ENCODE measurements around the gene TET3. TPM values are rescaled to one million over a fixed set of nuclear protein-coding genes. Genes with fewer than 3 reads are reported as not detected.

Gene TET3
- total RNA-seq, 4 donors from 2014 or later: 4.3 to 14.1 (median 6.6) TPM

DNA sequence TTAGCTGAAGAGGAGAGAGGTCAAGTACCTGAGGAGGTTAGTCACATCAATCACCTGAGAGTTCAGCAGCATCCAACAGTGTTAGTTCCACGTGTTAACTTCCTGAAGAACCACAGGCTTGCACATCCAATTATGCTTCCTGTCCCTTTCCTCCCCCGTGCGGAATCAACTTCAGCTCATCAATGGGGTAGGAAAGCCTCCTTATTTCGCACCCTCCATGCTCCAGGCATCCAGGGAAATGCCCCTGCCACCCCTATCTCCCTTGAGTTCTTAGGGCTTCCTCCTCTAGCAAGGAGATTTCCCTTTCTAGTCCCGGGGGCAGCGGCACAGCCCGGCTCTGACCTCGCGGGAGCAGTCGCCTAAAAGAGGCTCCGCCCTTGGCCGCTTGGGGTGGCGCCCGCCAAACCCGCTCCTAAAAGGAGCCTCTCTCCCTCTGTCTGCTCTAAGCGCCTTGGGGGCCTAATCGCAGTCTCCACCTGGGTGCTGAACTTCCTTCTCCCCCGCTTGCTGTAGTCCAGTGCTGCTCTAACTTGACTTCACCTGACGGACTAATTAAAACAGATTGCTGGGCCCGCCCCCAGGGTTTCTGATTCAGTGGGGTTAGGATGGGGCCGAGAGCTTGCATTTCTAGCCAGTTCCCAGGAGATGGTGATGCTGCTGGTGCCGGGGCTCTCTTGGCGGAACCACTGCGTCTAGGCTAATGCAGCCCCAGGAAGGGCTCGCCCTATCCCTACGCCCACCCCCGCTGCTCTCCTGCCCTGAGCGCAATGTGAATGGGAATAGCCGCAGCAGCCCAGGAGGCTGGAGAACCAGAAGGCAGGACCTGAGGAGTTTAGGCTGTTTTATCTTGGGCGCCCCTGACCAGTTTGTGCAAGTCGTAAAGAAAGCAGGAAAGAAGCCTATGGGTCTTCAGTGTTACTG, 3.4 kb upstream of the TET3 start:
- H3K9me3 ChIP-seq: no peaks in the 10 kb centered on the region
- H3K36me3 ChIP-seq: no peaks in the 10 kb centered on the region
- WGBS, 2 donors: 7 to 12% methylated on average over 25 to 31 of the region's 31 CpGs
- peaks cover 0 to 12% of the 10 kb centered on the region in 2 donors for H3K27me3 ChIP-seq
- TF ChIP-seq EP300 (IDR thresholded peaks at IDR 0.05): no peak
- TF ChIP-seq CTCF (IDR thresholded peaks at IDR 0.05): no peak
- no peak for TF ChIP-seq POLR2A (IDR thresholded peaks at IDR 0.05)
- no peak for DNase-seq (ENCODE audit: low spot score in 2 of 2)
- peak overlapping the region in 1 of 4 donors; percentile 20 for H3K27ac ChIP-seq
- H3K4me3 ChIP-seq: peak overlapping the region; percentile 5 to 44 (median 30)
- H3K4me1 ChIP-seq: peaks cover 0 to 48% (median 24%) of the 10 kb centered on the region in 4 donors

DNA sequence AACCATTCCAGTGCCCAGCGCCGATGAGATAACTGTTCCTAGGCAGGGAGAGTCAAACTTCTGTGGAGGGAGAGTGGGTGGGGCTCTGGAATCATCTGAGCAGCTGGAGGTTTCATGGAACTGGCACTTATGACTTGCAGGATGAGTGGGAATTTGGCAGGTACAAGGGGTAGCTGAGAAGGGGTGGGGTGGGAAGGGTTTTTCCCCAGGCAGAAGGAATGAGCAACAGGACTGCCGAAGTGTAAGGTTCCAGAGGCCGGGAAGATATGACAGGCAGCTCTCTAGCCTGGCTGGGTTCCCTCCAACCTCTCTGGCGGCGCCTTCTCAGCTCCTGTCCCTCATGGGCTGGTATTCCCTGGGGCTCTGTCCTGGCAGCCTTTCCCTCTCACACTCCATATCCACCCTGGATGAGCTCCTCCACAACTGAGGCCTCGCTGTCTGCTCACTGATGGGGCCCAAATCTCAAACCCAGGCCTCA, 2.5 kb upstream of the TET3 start:
- no peaks in the 10 kb centered on the region for H3K36me3 ChIP-seq
- peaks cover 0 to 12% of the 10 kb centered on the region in 2 donors for H3K27me3 ChIP-seq
- TF ChIP-seq EP300 (IDR thresholded peaks at IDR 0.05) (no peak), CTCF (IDR thresholded peaks at IDR 0.05) (no peak), POLR2A (IDR thresholded peaks at IDR 0.05) (no peak)
- H3K4me3 ChIP-seq: no peak overlapping the region
- H3K27ac ChIP-seq: no peak overlapping the region
- peaks cover 0 to 54% (median 31%) of the 10 kb centered on the region in 4 donors for H3K4me1 ChIP-seq
- DNase-seq (ENCODE audit: low spot score in 2 of 2): no peak
- 62 to 63% methylated on average over 7 of the region's 7 CpGs for WGBS, 2 donors
- H3K9me3 ChIP-seq: no peaks in the 10 kb centered on the region

DNA sequence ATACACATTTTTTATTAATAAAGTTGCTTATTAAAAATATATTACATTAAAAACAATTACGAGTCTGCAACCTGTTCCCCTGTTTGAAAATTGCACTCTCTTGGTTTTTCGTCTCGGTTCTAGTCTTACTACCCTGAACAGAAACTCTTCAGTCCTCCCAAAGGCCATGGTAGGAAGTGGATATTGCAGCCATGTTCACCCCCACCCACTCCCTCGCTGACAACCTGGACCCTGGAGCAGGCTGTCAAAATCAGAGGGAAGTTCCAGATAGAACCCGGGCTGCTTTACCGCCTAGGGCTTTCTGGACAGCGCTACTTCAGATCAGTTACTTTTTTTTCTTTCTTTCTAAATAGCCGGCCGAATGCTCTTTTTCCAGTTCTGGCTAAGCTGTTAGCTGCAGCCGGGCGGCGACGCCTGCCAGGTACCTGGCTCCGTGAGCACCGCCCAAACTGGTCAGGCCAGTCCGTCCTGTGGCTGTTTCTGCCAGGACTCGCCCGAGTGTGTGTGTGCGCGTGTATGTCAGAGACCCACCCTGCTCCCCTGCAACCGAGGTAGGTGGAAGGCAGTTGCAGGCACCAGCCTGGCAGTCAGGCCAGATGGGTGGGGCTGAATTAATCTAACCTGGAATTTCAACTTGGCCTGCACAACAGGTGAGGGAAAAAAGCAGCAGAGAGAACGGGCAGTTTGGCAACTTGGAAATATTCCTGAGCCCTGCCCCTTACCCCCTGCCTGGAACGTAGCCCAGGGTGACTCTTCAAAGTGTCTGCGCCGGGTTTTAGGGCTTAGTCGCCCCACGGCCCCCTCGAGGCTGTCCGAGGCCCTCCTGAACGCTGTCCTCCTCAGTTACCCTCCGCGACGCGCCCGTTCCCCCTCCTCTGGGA, 1.1 kb upstream of the TET3 start:
- H3K27me3 ChIP-seq: peaks cover 0 to 6% of the 10 kb centered on the region in 2 donors
- H3K36me3 ChIP-seq: no peaks in the 10 kb centered on the region
- H3K4me3 ChIP-seq: peak overlapping the region; percentile 52 to 76 (median 59)
- TF ChIP-seq POLR2A (IDR thresholded peaks at IDR 0.05) (no peak), CTCF (IDR thresholded peaks at IDR 0.05) (no peak), EP300 (IDR thresholded peaks at IDR 0.05) (no peak)
- no peak for DNase-seq (ENCODE audit: low spot score in 2 of 2)
- no peaks in the 10 kb centered on the region for H3K9me3 ChIP-seq
- H3K27ac ChIP-seq: peak overlapping the region in 3 of 4 donors; percentile 75 to 79 (median 79)
- 24 to 38% methylated on average over 26 to 34 of the region's 35 CpGs for WGBS, 2 donors
- H3K4me1 ChIP-seq: peaks cover 0 to 67% (median 43%) of the 10 kb centered on the region in 4 donors

GRCh38 chr2:73984922-73985307, 205 bp downstream of the TET3 start:
- Histone ChIP-seq H3K4me3 (peak overlapping the region in 3 of 4 donors; percentile 52 to 76 (median 61)), H3K27ac (peak overlapping the region in 2 of 4 donors; percentile 35 to 79), H3K4me1 (peaks cover 0 to 62% (median 44%) of the 10 kb centered on the region in 4 donors), H3K27me3 (no peaks in the 10 kb centered on the region), H3K9me3 (no peaks in the 10 kb centered on the region), H3K36me3 (no peaks in the 10 kb centered on the region)
- WGBS, 2 donors: 0% methylated on average over 31 of the region's 58 CpGs; no CpG with 5 or more reads in 1 of the 2 donors
- TF ChIP-seq EP300 (IDR thresholded peaks at IDR 0.05) (no peak), CTCF (IDR thresholded peaks at IDR 0.05) (no peak), POLR2A (IDR thresholded peaks at IDR 0.05) (no peak)
- no peak for DNase-seq (ENCODE audit: low spot score in 2 of 2)

Measured in tibial nerve (tissue), 4 donors.